Stimulated activated CD4-positive, alpha-beta T cell treated with anti-CD3 and anti-CD28 coated beads, Interleukin-4, amount 100 ng/mL, for 24 hours (primary cell): Measurements from ENCODE around the gene ZNF93.
A peak's percentile ranks its signal among the peaks of the same experiment; 100 is the strongest.
"Not testable (repeated sequence)": the region's sequence is repeated elsewhere in the genome, so short reads cannot be mapped to it uniquely, and the experiment has no call there.

Experiments used
- DNase-seq: peaks from one replicate; pipeline ENCODE4 v3.0.0-alpha.2; 2020

The ZNF93 gene

DNA sequence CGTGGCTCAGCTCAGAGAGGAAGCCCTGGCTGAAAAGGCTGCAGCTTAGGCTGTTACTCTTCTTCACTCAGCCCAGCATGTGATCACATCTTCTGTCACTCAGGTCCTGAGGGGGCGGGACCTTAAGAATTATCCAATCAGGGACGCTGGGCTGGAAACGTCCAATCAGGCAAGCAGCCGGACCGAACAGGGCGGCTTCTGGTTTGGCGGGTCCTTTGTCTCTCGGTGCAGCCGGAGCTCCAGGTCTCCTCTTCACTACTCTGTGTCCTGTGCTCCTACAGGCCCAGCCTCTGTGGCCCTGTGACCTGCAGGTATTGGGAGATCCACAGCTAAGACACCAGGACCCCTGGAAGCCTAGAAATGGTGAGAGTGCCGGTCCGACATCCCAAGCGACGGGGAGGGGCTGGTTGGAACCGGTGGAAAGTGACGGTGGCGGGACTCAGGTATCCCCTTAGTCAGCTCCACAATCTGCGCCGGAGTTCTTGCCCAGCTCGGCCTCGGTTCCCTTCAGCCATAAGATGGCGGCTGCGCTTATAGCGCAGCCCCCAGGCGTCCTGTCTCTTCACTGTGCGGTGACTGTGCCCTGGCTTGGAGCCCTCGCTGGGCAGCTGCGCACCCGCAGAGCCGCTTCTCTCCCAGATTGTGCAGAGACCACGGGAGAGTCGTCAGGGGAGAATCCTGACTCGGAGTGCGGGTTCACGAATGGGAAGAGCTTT is at the start of gene ZNF93:
ZNF93 (plus strand) TSS at position 218 of the 716 bp plus-strand sequence; CDS start at position 361, 143 bp downstream.
- DNase-seq: peak; percentile 94

DNA sequence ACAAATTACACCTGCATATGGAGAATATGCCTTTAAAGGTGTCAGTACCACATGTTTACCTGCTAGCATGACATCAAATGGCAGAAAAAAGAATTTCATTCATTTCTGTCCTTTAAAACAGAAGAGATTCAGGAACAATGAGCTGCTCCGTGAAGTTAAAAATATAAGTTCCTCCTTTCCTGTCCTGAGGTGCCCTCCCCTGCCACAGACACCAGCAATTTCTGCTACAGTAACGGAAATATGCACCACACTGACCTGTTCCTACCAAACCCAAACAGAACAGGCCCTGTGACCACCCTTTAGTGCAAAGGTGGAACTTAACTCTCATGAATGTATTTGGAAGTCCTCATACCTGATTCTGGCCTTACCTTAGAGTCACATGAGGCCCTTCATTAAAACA is 49.0 kb upstream of the ZNF93 start:
- not testable (repeated sequence) for DNase-seq

DNA sequence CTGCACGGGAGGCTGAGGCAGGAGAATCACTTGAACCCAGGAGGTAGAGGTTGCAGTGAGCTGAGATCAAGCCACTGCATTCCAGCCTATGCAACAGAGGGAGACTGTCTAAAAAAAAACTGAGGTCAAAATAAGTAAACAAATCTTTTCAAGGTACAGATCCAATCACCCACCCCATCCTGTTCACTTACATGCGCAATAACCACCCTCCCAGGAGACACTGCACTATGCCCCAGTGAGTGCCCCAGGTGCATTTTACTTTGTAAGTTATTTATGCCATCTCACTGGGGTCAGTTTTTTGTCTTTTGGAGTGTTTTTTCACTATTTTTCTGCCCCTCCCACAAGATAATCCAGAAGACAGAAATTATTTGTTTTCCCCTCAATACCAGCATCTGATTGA is 42.0 kb upstream of the ZNF93 start:
- DNase-seq: no peak

DNA sequence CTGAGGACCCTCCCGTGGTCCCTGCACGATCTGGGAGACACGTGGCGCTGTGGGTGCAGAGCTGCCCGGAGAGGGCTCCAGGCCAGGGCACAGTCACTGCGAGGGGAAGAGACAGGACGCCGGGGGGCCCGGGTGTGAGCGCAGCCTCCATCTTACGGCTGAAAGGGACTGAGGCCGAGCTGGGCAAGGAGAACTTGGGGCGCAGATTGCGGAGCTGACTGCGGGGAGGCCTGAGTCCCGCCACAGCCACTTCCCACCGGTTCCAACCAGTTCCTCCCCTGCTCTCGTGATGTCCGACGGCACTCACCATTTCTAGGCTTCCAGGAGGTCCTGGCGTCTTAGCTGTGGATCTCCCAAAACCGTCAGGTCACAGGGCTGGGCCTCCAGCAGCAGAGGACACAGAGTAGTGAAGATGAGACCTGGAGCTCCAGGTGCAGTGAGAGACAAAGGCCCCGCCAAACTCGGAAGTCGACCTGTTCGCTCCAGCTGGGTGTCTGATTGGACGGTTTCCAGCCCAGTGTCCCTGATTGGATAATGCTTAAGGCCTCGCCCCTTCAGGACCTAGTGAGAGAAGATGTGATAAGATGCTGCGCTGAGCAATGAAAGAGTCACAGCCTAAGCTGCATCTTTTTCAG is 39.9 kb upstream of the ZNF93 start:
- DNase-seq: peak; percentile 19

DNA sequence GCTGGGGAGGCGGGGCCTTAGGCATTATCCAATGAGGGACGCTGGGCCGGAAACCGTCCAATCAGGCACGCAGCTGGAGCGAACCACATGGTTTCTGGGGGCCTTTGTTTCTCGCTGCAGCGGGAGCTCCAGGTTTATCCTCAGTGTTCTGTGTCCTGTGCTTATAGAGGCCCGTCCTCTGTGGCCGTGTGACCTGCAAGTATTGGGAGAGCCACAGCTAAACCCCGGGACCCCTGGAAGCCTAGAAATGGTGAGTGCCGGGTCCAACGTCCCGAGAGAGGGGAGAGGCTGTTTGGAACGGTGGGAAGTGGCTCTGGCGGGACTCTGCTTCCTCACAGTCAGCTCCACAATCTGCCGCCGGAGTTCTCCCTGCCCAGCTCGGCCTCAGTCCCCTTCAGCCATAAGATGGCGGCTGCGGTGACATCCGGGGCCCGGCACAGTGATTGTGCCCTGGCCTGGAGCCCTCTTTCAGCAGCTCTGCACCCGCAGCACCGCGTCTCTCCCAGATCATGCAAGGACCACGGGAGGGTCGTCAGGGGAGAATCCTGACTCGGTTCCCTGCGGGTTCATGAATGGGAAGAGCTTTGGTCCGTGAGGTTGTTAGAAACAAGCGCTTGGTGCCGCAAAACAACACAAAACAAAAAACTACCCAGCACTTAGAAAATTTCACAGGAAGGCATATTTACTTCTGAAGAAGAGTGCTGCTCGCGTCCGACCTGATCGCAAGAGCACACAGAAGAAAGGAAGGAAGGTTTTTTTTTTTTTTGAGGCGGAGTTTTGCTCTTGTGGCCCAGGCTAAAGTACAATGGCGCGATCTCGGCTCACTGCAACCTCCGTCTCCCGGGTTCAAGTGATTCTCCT is 34.8 kb upstream of the ZNF93 start, which contains the start of gene ZNF253:
ZNF253 (plus strand) TSS at position 133 of the 861 bp plus-strand sequence; CDS start at position 248, 115 bp downstream.
- peak; percentile 97 for DNase-seq

DNA sequence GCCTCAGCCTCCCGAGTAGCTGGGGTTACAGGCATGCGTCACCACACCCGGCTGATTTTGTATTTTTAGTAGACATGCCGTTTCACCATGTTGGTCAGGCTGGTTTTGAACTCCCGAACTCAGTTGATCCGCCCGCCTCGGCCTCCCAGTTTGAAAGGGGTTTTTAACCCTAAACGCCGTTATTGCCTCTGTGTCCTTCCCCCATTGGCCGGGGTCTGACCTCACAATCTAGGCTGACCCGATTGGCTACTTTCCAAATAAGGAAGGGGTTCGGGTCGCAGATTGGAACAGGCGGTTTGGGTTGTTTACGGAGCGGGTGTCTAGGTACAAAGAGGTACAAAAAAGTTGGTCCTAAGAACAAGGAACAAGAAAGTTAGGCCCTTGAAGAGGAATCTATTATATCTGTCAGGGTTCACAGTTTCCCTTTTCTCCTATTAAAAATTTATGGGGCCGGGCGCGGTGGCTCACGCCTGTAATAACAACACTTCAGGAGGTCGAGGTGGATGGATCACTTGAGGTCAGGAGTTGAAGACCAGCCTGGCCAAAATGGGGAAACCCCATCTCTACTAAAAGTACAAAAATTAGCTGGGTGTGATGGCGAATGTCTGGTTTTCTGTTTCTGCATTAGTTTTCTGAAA is 34.0 kb upstream of the ZNF93 start:
- peak; percentile 52 for DNase-seq

DNA sequence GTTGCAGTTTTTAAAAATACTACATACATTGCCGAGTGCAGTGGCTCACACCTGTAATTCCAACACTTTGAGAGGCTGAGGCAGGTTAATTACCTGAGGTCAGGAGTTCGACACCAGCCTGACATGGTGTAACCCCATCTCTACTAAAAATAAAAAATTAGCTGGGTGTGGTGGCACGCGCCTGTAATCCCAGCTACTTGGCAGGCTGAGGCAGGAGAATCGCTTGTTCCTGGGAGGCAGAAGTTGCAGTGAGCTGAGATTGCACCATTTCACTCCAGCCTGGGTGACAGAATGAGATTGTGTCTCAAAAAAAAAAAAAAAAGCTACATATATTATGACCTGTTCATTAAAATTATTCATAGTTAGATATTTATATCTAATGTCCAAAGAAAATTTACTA is 30.7 kb upstream of the ZNF93 start:
- DNase-seq: not testable (repeated sequence)

DNA sequence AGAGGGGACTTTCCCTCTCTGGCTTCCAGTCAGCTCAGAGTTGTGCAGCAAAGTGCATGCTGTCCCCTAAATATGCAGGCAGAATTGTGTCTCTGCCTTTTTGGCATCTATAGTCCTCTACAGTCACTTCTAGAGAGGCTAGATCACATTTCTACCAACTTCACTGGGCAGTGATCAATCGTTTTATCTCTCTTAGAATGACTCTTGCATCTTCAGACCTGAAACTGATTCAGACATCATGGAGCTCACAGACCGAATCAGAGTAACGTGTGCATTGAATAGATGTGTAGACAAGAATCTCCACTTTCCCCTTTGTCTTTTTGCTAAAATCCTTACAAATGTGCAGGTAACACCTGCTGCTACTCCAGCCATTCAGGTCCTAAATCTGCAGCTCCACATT is 28.8 kb upstream of the ZNF93 start:
- DNase-seq: no peak

DNA sequence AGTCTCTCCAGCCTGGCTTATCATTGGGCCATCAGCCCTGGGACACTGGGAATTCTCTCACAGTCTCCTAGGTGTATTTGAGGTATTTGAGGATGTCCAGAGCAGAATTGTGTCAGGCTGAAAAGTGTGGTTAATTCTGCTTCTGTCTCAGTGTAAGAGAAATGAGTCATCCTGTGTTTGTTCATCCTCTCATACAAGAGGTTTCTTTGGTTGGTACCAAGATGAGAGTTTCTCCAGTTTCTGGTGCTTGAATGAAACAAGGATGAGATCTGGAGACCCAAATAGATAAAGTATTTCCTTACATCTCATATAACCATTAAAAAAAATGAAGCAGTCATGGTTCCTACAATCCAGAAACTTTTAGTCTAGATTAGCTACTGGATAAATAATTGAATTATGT is 27.4 kb upstream of the ZNF93 start:
- DNase-seq: no peak

DNA sequence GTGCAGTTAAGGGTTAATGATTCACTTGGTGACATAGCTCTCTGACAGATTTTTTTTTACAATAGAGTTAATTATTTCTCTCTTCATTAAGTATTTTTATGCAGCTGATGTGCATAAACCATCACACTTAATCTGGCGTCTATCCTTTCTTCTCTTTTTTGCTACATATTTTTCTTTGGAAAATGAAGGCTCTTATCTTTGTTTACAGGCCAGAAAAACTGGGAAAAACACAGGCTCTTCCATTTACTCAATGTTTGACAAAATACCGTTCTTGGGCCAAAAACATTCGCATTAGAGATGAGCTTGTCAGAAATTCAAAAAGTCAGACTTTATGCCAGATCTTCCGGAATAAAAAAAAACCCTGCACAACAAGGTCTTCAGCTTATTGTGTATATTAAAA is 23.0 kb upstream of the ZNF93 start:
- DNase-seq: no peak

DNA sequence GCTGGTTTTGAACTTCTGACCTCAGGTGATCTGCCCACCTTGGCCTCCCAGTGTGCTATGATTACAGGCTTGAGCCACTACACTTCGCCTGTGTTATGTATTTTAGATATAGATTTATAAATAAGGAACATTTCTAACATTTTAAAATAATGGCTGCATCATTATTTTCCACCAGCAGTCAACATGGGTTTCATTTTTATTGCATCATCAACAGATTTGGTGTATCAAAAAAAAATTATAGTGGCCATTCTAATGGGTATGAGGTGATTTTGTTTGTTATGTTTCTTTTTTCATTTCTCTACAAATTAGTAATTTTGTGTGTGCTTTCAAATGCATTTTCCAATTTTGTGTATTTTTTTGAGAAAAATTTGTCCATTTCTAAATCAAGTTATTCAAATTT is 16.2 kb upstream of the ZNF93 start:
- no peak for DNase-seq

DNA sequence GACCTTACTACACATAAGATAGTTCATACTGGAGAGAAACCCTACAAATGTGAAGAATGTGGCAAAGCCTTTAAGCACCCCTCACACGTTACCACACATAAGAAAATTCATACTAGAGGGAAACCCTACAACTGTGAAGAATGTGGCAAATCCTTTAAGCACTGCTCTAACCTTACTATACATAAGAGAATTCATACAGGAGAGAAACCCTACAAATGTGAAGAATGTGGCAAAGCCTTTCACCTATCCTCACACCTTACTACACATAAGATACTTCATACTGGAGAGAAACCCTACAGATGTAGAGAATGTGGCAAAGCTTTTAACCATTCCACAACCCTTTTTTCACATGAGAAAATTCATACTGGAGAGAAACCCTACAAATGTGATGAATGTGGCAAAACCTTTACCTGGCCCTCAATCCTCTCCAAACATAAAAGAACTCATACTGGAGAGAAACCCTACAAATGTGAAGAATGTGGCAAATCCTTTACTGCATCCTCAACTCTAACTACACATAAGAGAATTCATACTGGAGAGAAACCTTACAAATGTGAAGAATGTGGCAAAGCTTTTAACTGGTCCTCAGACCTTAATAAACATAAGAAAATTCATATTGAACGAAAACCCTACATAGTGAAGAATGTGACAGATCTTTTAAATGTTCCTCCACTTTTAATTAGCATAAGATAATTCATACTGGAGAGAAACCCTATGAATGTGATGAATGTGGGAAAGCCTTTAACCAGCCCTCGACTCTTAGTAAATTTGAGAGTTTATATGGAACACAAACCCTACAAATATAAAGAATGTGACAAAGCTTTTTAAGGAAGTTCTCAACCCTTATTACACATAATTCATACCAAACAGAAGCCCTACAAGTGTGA is 8.4 kb upstream of the ZNF93 start:
- not testable (repeated sequence) for DNase-seq

DNA sequence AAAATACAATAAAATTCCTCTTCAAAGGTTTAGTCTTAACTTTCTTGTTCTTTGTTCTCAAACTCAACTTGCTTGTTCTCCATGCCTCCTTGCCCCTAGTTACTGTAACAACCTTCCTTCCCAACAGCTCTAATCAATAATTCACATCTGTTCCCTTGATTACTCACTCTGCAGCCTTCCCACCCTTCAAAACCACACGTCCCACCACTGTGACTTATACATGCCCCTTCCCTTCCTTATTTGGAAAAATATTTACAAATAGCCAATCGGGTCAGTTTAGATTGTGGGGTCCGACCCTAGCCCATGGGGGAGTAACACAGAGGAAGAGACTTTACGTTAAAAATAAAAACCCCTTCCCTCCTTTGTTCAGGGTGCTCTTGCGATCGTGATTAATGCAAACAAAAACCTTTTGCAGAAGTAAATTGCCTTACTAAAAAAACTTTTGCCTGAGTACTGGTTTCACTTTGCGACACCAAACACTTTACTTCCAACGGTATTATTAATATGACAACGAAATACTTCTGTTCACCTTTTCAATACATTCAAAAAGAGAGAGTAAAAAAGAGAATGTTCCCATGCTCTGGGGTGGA is 512 bp upstream of the ZNF93 start:
- peak; percentile 6 for DNase-seq

DNA sequence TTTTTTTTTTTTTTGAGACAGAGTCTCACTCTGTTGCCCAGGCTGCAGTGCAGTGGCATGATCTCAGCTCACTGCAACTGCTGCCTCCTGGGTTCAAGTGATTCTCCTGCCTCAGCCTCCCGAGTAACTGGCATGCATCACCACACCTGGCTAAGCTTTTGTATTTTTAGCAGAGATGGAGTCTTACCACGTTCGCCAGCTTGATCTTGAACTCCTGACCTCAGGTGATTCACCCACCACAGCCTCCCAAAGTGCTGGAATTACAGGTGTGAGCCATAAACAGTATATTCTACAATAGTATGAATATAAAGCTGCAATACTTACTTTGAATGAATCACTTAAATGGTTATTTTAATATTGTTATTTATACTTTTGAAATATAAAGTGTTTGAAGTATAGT is 6.8 kb downstream of the ZNF93 start:
- DNase-seq: not testable (repeated sequence)

DNA sequence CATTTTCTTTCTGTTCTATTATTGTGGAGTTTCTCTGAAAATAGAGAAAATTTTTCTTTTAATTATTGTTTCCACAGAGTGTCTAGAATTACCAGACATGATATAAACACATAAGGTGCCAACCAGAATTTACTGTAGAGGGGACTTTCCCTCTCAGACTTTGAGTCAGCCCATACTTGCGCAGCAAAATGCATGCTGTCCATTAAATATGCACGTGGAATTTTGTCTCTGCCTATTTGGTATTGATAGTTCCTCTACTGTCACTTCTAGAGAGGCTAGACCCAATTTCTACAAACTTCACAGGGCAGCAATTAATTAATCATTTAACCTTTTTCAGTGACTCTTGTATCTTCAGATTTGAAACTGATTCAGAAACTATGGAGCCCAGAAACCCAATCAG is 8.9 kb downstream of the ZNF93 start:
- no peak for DNase-seq

DNA sequence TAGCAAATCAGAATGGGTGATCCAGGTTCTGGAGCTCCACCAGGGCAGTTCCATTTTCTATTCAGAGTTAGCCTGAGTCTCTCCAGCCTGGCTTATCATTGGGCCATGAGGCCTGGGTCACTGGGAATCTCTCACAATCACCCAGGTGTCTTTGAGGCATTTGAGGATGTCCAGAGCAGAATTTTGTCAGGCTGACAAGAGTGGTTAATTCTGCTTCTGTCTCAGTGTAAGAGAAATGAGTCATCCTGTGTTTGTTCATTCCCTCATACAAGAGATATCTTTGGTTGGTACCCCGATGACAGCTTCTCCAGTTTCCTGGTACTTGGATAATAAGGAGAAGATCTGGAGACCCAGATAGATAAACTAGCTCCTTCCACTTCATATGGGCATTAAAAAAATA is 10.4 kb downstream of the ZNF93 start:
- no peak for DNase-seq

DNA sequence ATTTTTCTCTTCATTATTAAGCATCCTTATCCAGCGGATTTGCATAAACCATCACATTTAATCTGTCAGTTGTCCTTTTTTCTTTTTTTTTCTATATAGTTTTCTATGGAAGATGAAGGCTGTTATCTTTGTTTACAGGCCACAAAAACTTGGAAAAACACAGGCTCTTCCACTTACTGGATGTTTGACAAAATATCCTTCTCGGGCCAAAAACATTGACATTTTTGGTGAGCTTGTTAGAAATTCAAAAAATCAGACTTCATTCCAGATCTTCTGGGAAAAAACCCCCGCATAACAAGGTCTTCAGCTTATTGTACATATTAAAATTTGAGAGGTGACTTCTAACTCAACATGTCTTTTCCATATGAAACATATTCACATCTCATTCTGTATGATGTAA is 13.8 kb downstream of the ZNF93 start:
- no peak for DNase-seq

DNA sequence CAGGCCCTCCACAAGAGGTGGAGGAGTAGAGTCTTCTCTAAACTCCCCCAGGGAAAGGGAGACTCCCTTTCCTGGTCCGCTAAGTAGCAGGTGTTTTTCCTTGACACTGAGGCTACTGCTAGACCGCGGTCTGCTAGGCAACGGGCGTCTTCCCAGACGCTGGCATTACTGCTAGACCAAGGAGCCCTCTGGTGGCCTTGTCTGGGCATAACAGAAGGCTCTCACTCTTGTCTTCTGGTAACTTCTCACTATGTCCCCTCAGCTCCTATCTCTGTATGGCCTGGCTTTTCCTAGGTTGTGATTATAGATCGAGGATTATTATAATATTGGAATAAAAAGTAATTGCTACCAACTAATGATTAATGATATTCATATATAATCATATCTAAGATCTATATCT is 29.7 kb downstream of the ZNF93 start:
- DNase-seq: peak; percentile 35

DNA sequence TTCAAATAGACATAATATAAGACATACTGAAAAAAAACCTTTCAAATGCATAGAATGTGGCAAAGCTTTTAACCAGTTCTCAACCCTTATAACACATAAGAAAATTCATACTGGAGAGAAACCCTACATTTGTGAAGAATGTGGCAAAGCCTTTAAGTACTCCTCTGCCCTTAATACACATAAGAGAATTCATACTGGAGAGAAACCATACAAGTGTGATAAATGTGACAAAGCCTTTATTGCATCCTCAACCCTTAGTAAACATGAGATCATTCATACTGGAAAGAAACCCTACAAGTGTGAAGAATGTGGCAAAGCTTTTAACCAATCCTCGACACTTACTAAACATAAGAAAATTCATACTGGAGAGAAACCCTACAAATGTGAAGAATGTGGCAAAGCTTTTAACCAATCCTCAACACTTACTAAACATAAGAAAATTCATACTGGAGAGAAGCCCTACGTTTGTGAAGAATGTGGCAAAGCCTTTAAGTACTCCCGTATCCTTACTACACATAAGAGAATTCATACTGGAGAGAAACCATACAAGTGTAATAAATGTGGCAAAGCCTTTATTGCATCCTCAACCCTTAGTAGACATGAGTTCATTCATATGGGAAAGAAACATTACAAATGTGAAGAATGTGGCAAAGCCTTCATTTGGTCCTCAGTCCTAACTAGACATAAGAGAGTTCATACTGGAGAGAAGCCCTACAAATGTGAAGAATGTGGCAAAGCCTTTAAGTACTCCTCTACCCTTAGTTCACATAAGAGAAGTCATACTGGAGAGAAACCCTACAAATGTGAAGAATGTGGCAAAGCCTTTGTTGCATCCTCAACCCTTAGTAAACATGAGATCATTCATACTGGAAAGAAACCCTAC is 32.9 kb downstream of the ZNF93 start:
- DNase-seq: not testable (repeated sequence)

DNA sequence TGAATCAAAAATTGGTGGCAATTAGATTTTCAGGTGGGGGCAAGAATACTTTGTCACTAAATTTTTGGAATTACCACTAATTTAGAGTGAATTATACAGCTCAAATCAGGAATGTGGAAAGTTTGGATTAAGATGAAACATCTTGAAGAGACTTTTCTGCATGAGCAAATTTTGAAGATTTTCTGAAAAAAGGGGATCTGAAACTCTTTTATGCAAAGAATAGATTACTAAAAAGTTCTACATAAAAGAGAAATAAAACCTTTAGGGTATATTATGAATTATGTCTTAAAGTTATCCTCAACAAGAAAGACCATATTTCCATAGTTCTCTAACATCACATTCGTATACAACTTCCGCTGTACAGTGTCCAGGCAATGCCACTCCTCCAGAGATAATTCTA is 36.7 kb downstream of the ZNF93 start:
- DNase-seq: no peak

DNA sequence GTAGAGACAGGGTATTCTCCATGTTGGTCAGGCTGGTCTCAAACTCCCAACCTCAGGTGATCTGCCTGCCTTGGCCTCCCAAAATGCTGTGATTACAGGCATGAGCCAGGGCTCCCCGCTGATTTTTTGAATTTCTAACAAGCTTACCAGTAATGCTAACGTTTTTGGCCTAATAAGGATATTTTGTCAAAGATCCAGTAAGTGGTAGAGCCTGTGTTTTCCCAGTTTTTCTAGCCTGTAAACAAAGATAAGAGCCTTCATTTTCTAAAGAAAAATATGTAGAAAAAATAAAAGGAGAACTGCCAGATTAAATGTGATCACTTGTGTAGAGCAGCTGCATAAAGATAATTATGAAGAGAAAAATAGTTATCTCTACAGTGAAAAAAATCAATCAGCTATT is 37.7 kb downstream of the ZNF93 start:
- no peak for DNase-seq
